Lower leg skin (tissue), 3 donors: ENCODE data around the gene CSF2RB.

Experiments
- CTCF ChIP-seq, 3 donors: fragments of 450-650 bp; IDR thresholded peaks; one replicate each; pipeline ENCODE4 v1.5.1; 2016; ENCODE audit warnings: antibody characterized with exemption in 3 of 3, mild to moderate bottlenecking in 3 of 3, moderate library complexity in 2 of 3
- POLR2A ChIP-seq, 2 donors: fragments of 450-650 bp; IDR thresholded peaks; one replicate each; pipeline ENCODE4 v1.6.1; 2016 to 2017; ENCODE audit warnings: antibody characterized with exemption in 2 of 2, mild to moderate bottlenecking in 1 of 2, moderate library complexity in 1 of 2

GRCh38 chr22:36921309-36922104, 8.1 kb downstream of the CSF2RB start:
- TF ChIP-seq CTCF (IDR thresholded peaks at IDR 0.05) (no peak), POLR2A (IDR thresholded peaks at IDR 0.05) (no peak)
